HEK293T (cell line): Measurements from ENCODE around the gene FBXO28.

Experiments used
- CTBP1 ChIP-seq: fragments of 450-650 bp; IDR thresholded peaks from 2 replicates; pipeline ENCODE4 v1.6.1; 2016; ENCODE audit warnings: borderline replicate concordance
- ELF4 ChIP-seq: fragments of 450-650 bp; IDR thresholded peaks from 2 replicates; pipeline ENCODE4 v1.6.1; 2017; ENCODE audit warnings: antibody characterized with exemption
- FOXM1 ChIP-seq: fragments of 450-650 bp; IDR thresholded peaks from 2 replicates; pipeline ENCODE4 v1.6.1; 2017; ENCODE audit warnings: mild to moderate bottlenecking, borderline replicate concordance
- TARDBP ChIP-seq: fragments of 450-650 bp; IDR thresholded peaks from 2 replicates; pipeline ENCODE4 v1.6.1; 2016
- TF ChIP-seq, protein P1 (sequence below): fragments of 450-650 bp; IDR thresholded peaks from 2 replicates; pipeline ENCODE4 v1.6.1; 2016

GRCh38 chr1:224170748-224171478, 57.0 kb downstream of the FBXO28 start:
- TF ChIP-seq, protein P1, sequence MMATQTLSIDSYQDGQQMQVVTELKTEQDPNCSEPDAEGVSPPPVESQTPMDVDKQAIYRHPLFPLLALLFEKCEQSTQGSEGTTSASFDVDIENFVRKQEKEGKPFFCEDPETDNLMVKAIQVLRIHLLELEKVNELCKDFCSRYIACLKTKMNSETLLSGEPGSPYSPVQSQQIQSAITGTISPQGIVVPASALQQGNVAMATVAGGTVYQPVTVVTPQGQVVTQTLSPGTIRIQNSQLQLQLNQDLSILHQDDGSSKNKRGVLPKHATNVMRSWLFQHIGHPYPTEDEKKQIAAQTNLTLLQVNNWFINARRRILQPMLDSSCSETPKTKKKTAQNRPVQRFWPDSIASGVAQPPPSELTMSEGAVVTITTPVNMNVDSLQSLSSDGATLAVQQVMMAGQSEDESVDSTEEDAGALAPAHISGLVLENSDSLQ = no peak
- no peak for TF ChIP-seq TARDBP
- TF ChIP-seq FOXM1 = no peak
- TF ChIP-seq CTBP1 = no peak
- TF ChIP-seq ELF4 = no peak
